Heart left ventricle (tissue), 13 donors: ENCODE results near the gene RDM1.

Experiments
- POLR2A ChIP-seq, 2 donors: fragments of 450-650 bp; IDR thresholded peaks; one replicate each; pipeline ENCODE4 v1.6.1; 2017; ENCODE audit warnings: antibody characterized with exemption in 2 of 2, mild to moderate bottlenecking in 2 of 2, moderate library complexity in 2 of 2
- TF ChIP-seq, protein P1 (sequence below), 12 donors: fragments of 200-600 bp; sonication (generic) in 4 of 12; IDR thresholded peaks; one replicate each; pipeline versions ENCODE4 v1.5.0 to v1.8.0; 2018 to 2022; ENCODE audit warnings: antibody characterized with exemption in 12 of 12, mild to moderate bottlenecking in 5 of 12
- donor health status: ischemic (EF 13 %, LVEDD 7.1; RV severe dilation, severe dysfunction).
- donor health status: DM: no; HTN: yes; CAD: no.
- donor health status: DM: no; HTN: no; CAD: no.
- donor health status: ischemic (EF 25% LVEDD 6.9; RV normal size, moderate dysfunction).
- donor health status: ischemic (EF 25% LVEDD 5.7; RV mildly dilated, moderate dysfunction).
- donor health status: ischemic (EF 35%, LVEDD 5.7; RV mildly dilated, moderate dysfunction).
- donor health status: nonischemic (EF 11% LVEDD 7.7; RV severe dilation, severe dysfunction).
- donor health status: DM: yes; HTN: yes; CAD: no.
- donor health status: PGD.
- donor health status: ischemic (EF 29% LVEDD 5.4; RV normal size, mild dysfunction).
- donor health status: nonischemic (EF 23%, LVEDD 6.1; RV moderate dilation, normal function).

DNA sequence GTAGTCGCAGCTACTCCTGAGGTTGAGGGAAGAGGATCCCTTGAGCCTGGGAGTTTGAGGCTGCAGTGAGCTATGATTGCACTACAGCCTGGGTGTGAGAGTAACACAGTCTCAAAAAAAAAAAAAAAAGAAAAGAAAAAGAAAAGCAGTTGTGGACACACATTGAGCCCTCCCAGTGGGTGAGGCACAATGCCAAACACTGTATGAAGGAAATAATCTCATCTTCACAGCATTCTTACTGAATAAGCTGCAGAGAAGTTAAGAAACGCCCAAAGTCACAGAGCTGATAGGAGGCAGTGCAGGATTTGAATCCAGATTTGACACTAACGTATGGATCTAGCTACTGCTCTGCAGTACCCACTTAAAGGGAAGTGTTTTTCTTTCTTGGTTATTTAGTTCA lies 18.8 kb upstream of the RDM1 start:
- TF ChIP-seq, protein P1, sequence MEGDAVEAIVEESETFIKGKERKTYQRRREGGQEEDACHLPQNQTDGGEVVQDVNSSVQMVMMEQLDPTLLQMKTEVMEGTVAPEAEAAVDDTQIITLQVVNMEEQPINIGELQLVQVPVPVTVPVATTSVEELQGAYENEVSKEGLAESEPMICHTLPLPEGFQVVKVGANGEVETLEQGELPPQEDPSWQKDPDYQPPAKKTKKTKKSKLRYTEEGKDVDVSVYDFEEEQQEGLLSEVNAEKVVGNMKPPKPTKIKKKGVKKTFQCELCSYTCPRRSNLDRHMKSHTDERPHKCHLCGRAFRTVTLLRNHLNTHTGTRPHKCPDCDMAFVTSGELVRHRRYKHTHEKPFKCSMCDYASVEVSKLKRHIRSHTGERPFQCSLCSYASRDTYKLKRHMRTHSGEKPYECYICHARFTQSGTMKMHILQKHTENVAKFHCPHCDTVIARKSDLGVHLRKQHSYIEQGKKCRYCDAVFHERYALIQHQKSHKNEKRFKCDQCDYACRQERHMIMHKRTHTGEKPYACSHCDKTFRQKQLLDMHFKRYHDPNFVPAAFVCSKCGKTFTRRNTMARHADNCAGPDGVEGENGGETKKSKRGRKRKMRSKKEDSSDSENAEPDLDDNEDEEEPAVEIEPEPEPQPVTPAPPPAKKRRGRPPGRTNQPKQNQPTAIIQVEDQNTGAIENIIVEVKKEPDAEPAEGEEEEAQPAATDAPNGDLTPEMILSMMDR (IDR thresholded peaks at IDR 0.05): no peak
- no peak for TF ChIP-seq POLR2A (IDR thresholded peaks at IDR 0.05)
